GM12878 (cell line): Measurements from ENCODE around the gene TCF4. TPM values are rescaled to one million over a fixed set of nuclear protein-coding genes. Genes with fewer than 3 reads are reported as not detected.
A peak's percentile ranks its signal among the peaks of the same experiment; 100 is the strongest.

Experiments
- ATAC-seq: fragments of 200-7000 bp; cut with Tn5 transposase; 3 replicates; pipeline ENCODE4 v1.9.1; 2020; ENCODE audit warnings: mild to moderate bottlenecking, moderate library complexity
- BruUV-seq: library from RNA; stranded (reverse); fragments of 400-500 nt; replicated peaks from 2 replicates; lab custom pipeline; 2021; lab: Mats Ljungman, UMichigan
- CTCF ChIA-PET: fragments of 300-600 bp; sonication (Branson Sonifier 250); formaldehyde crosslinking; extraction: SDS; loops from one replicate; lab custom pipeline; 2021; ENCODE audit warnings: inconsistent platforms; lab: Yijun Ruan, JAX
- POLR2A ChIA-PET: fragments of 350-600 bp; formaldehyde crosslinking; extraction: SDS; loops from one replicate; lab custom pipeline; 2021; ENCODE audit warnings: inconsistent platforms; lab: Charles Lee
- RAD21 ChIA-PET: fragments of 300-600 bp; sonication (Branson Sonifier 250); formaldehyde crosslinking; loops from one replicate; lab custom pipeline; 2023; ENCODE audit warnings: antibody characterized with exemption; ENCODE audit not compliant: unreplicated experiment; lab: Charles Lee
- SMC1A ChIA-PET: fragments of 300-600 bp; sonication (Branson Sonifier 250); formaldehyde crosslinking; loops from one replicate; lab custom pipeline; 2023; ENCODE audit not compliant: unreplicated experiment, uncharacterized antibody; lab: Charles Lee
- DNase-seq: peaks from one replicate; pipeline ENCODE4 v3.0.0-alpha.2; 2011; ENCODE audit warnings: low read depth, low spot score
- FAIRE-seq: peaks from 3 replicates; lab custom pipeline; 2011; peaks lifted over from hg19 to GRCh38; lab: Jason Lieb, UNC
- H2AFZ ChIP-seq: 2 replicates; pipeline ENCODE4 v1.6.0; 2011; ENCODE audit warnings: low read depth, low read length, control low read depth; ENCODE audit not compliant: control insufficient read depth
- H3K27ac ChIP-seq: 2 replicates; pipeline ENCODE4 v1.5.1; 2011; ENCODE audit warnings: control low read depth; ENCODE audit not compliant: control insufficient read depth, insufficient read depth
- H3K27me3 ChIP-seq, 2 experiments: replicated peaks in 1 of 2; 2 replicates each; pipeline versions ENCODE4 v1.6.0 to v1.6.1; 2011; ENCODE audit warnings: low read length in 1 of 2; ENCODE audit not compliant: control insufficient read depth in 2 of 2, insufficient read depth in 2 of 2
- H3K36me3 ChIP-seq, 2 experiments: 2 replicates each; pipeline ENCODE4 v1.5.1; 2011; ENCODE audit warnings: low read length in 1 of 2; ENCODE audit not compliant: control insufficient read depth in 2 of 2, insufficient read depth in 2 of 2
- H3K4me1 ChIP-seq: 2 replicates; pipeline ENCODE4 v1.6.1; 2011; ENCODE audit warnings: mild to moderate bottlenecking, low read length, moderate library complexity, mixed read lengths; ENCODE audit not compliant: control insufficient read depth, insufficient read depth
- H3K4me2 ChIP-seq: 2 replicates; pipeline ENCODE4 v1.6.0; 2011; ENCODE audit warnings: control low read depth; ENCODE audit not compliant: control insufficient read depth, insufficient read depth
- H3K4me3 ChIP-seq: fragments of 200-600 bp; sonication (generic); 2 replicates; pipeline ENCODE4 v1.5.1; 2016
- H3K79me2 ChIP-seq: 2 replicates; pipeline ENCODE4 v1.6.0; 2011; ENCODE audit warnings: low read length; ENCODE audit not compliant: control insufficient read depth, insufficient read depth
- H3K9ac ChIP-seq: 2 replicates; pipeline ENCODE4 v1.8.0; 2011; ENCODE audit warnings: low read length, control low read depth, mixed read lengths; ENCODE audit not compliant: control insufficient read depth, insufficient read depth
- H3K9me3 ChIP-seq: replicated peaks from 3 replicates; pipeline ENCODE4 v1.5.1; 2011; ENCODE audit warnings: mild to moderate bottlenecking, low read length; ENCODE audit not compliant: control insufficient read depth, insufficient read depth
- H4K20me1 ChIP-seq: 2 replicates; pipeline ENCODE4 v1.6.0; 2011; ENCODE audit not compliant: control insufficient read depth, insufficient read depth
- ASH2L ChIP-seq: fragments of 300-600, 200-600 bp; sonication (generic); IDR thresholded peaks from 2 replicates; pipeline ENCODE4 v1.6.1; 2017; ENCODE audit warnings: low read depth, mild to moderate bottlenecking, borderline replicate concordance
- MXI1 ChIP-seq: fragments of 150-350 bp; IDR thresholded peaks from 2 replicates; pipeline ENCODE4 v1.6.1; 2011; ENCODE audit warnings: low read depth, mild to moderate bottlenecking, inconsistent platforms, low read length, improper control_type of control experiment
- PKNOX1 ChIP-seq: fragments of 450-650 bp; IDR thresholded peaks from 2 replicates; pipeline ENCODE4 v1.6.1; 2016; ENCODE audit warnings: mild to moderate bottlenecking
- POLR2AphosphoS5 ChIP-seq: IDR thresholded peaks from 2 replicates; pipeline ENCODE4 v1.6.1; 2011; ENCODE audit warnings: mild to moderate bottlenecking, low read length, inconsistent platforms
- SREBF2 ChIP-seq: IDR thresholded peaks from 2 replicates; pipeline ENCODE4 v1.6.1; 2012; ENCODE audit warnings: mild to moderate bottlenecking, low read length
- ZNF274 ChIP-seq: IDR thresholded peaks from one replicate; pipeline ENCODE4 v1.8.0; 2011; ENCODE audit not compliant: insufficient read length, insufficient read depth
- ZNF622 ChIP-seq: fragments of 450-650 bp; IDR thresholded peaks from 2 replicates; pipeline ENCODE4 v1.6.1; 2017; ENCODE audit warnings: mild to moderate bottlenecking, inconsistent platforms
- WGBS: methylation state at CpG from one replicate; pipeline ENCODE4 v1.1.6; 2016; ENCODE audit warnings: low lambda C conversion rate; ENCODE audit not compliant: insufficient replicate concordance, insufficient coverage; ENCODE audit errors: missing lambda C conversion rate; 5-methylcytosine and 5-hydroxymethylcytosine counted together
- in situ Hi-C: fragments of 300-500 bp; cut with MboI; formaldehyde crosslinking; loops from 9 replicates; pipeline ENCODE4 v1.14.3; 2018; ENCODE audit warnings: mixed read lengths
- intact Hi-C: fragments of 100-400 bp; cut with micrococcal nuclease; formaldehyde crosslinking; loops from one replicate; pipeline ENCODE4 v1.14.2; 2022; ENCODE audit not compliant: unreplicated experiment
- polyA plus RNA-seq, 11 experiments: library from polyadenylated mRNA; depleted of rRNA in 4 of 11; unstranded in 6 of 11; stranded (reverse) in 5 of 11; fragments of >200 nt; fragmentation: Nextera tagmentation in 4 of 11; fragmentation: Illumina TruSeq in 1 of 11; extraction: Ambion mirVana in 4 of 11; extraction: Trizol in 1 of 11; gene quantifications; 1 replicate in 1 of 11; 2 replicates in 10 of 11; pipeline versions ENCODE4 v1.2.1 to v1.2.3, GENCODE V29; 2011 to 2016; ENCODE audit warnings: inconsistent platforms in 2 of 11, missing spikeins in 2 of 11, low read depth in 1 of 11
- total RNA-seq, 4 experiments: library from RNA; depleted of rRNA in 3 of 4; stranded (reverse); fragments of >200 nt in 3 of 4; fragmentation: Illumina TruSeq in 1 of 4; extraction: Trizol in 1 of 4; gene quantifications; 2 replicates each; pipeline versions ENCODE4 v1.2.1 to v1.2.3, GENCODE V29; 2013 to 2021
- TF ChIP-seq, protein P1 (sequence below): fragments of 450-650 bp; IDR thresholded peaks from 2 replicates; pipeline ENCODE4 v1.6.1; 2018; ENCODE audit warnings: borderline replicate concordance, mild to moderate bottlenecking; ENCODE audit not compliant: partially characterized antibody

TCF4 gene
- total and polyA plus RNA-seq, 10 of the 15 experiments (the other 5 are each of a cell fraction or from before 2014, with no cell fraction given), result 15.2 to 94.0 (median 31.5) TPM

- BruUV-seq, result no TSS peak
- peak; percentile 59 for ATAC-seq
- H3K4me3 ChIP-seq, result no peak overlapping the region
- in situ Hi-C loops, result loop anchor here (10.0 kb wide), 1 partner anchor 171 kb away; no protein-coding TSS in a partner anchor
- H4K20me1 ChIP-seq, result no peaks in the 10 kb centered on the region
- no peaks in the 10 kb centered on the region for H3K79me2 ChIP-seq
- H3K9ac ChIP-seq, result no peak overlapping the region
- POLR2A ChIA-PET, result no interaction called here
- WGBS, result 22% methylated on average over 7 of the region's 7 CpGs
- RAD21 ChIA-PET, result interaction anchor here (0.7 kb wide), 1 partner anchor 173 kb away, joined by 5 read pairs; no protein-coding TSS in a partner anchor
- H2AFZ ChIP-seq, result no peak overlapping the region
- intact Hi-C loops, result no loop called here
- TF ChIP-seq ASH2L (no peak), ZNF622 (no peak), POLR2AphosphoS5 (no peak), SREBF2 (no peak), PKNOX1 (no peak), ZNF274 (no peak), MXI1 (no peak)
- TF ChIP-seq, protein P1, sequence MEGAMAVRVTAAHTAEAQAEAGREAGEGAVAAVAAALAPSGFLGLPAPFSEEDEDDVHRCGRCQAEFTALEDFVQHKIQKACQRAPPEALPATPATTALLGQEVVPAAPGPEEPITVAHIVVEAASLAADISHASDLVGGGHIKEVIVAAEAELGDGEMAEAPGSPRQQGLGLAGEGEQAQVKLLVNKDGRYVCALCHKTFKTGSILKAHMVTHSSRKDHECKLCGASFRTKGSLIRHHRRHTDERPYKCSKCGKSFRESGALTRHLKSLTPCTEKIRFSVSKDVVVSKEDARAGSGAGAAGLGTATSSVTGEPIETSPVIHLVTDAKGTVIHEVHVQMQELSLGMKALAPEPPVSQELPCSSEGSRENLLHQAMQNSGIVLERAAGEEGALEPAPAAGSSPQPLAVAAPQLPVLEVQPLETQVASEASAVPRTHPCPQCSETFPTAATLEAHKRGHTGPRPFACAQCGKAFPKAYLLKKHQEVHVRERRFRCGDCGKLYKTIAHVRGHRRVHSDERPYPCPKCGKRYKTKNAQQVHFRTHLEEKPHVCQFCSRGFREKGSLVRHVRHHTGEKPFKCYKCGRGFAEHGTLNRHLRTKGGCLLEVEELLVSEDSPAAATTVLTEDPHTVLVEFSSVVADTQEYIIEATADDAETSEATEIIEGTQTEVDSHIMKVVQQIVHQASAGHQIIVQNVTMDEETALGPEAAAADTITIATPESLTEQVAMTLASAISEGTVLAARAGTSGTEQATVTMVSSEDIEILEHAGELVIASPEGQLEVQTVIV, result no peak
- SMC1A ChIA-PET, result interaction anchor here (1.2 kb wide), 1 partner anchor 15 kb away, joined by 4 read pairs; no protein-coding TSS in a partner anchor
- no peaks in the 10 kb centered on the region for H3K4me1 ChIP-seq
- no peak for FAIRE-seq
- H3K27ac ChIP-seq, result no peak overlapping the region
- H3K9me3 ChIP-seq, result no peaks in the 10 kb centered on the region
- H3K36me3 ChIP-seq, result no peaks in the 10 kb centered on the region
- no peak overlapping the region for H3K4me2 ChIP-seq
- CTCF ChIA-PET, result interaction anchor here (2.4 kb wide), 1 partner anchor 9 kb away, joined by 10 read pairs; no protein-coding TSS in a partner anchor
- H3K27me3 ChIP-seq, result no peaks in the 10 kb centered on the region; a peak in 1 of 4 replicates
- DNase-seq, result no peak
Observed at GRCh38 chr18:55405893-55406406, 182.0 kb downstream of the TCF4 start.
